HG02642 (cell line): ENCODE results near the gene VCL.
A peak's percentile ranks its signal among the peaks of the same experiment; 100 is the strongest.

Source experiments
- ATAC-seq: cut with Tn5 transposase; IDR thresholded peaks from one replicate; pipeline ENCODE4 v1.9.1; 2021; ENCODE audit warnings: mild to moderate bottlenecking; ENCODE audit not compliant: unreplicated experiment, poor library complexity

VCL gene

GRCh38 chr10:74067373-74068352 is 69.7 kb downstream of the VCL start:
- ATAC-seq = no peak

DNA sequence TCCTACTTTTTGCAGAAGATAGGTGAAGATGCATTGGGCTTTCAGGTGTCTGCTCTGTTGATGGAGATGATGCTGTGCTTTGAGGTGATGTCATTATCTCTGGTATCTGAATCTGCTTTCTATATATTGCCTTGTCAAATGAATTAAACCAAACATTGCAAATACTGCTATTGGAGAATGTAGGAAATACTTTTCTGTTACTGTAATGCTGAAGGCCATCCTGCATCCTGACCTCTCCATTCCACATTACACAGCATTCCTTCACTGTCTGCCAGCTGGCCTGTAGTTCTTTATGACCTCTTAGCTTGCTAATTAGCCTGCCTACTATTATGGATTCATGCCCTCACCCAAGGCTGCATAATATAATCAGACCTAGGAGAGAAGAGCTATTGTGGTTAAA is 73.2 kb downstream of the VCL start:
- ATAC-seq = no peak

DNA sequence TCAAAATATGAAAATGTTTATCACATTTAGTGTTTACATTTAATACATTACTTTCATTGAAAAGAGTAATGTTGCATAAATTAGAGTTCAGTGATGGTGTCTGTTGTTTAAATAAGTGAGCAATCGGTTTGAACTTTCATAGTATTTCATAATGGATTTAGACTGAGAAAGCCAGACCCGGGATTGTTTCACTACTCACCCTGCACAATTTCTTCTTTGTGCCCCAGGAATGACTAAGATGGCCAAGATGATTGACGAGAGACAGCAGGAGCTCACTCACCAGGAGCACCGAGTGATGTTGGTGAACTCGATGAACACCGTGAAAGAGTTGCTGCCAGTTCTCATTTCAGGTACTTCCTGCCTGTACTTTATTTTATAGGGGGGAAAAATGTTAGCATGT is 74.6 kb downstream of the VCL start:
- no peak for ATAC-seq

DNA sequence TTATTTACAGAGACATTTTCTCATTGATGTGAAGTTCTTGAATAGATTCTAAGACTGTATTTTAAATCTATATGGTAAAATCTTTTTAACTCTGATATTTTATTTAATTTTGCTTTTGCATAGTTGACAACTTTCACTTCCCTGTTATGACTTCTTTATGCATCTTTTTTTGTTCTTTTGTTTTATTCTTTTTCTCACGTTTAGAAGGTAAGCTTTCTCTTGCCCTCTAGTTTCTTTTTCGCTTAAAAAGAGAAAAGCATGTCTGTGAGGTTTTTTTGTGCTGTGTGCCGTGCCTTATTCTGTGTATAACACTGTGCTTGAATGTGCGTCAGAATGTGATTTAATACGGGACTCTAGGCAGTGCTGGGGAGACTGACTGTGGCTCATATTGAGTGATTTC is 78.0 kb downstream of the VCL start:
- no peak for ATAC-seq

- no peak for ATAC-seq
Observed at GRCh38 chr10:74076961-74077360, 79.0 kb downstream of the VCL start.

- ATAC-seq = no peak
Observed at GRCh38 chr10:74077416-74077815, 79.5 kb downstream of the VCL start.

GRCh38 chr10:74078037-74078436 is 80.1 kb downstream of the VCL start:
- no peak for ATAC-seq

DNA sequence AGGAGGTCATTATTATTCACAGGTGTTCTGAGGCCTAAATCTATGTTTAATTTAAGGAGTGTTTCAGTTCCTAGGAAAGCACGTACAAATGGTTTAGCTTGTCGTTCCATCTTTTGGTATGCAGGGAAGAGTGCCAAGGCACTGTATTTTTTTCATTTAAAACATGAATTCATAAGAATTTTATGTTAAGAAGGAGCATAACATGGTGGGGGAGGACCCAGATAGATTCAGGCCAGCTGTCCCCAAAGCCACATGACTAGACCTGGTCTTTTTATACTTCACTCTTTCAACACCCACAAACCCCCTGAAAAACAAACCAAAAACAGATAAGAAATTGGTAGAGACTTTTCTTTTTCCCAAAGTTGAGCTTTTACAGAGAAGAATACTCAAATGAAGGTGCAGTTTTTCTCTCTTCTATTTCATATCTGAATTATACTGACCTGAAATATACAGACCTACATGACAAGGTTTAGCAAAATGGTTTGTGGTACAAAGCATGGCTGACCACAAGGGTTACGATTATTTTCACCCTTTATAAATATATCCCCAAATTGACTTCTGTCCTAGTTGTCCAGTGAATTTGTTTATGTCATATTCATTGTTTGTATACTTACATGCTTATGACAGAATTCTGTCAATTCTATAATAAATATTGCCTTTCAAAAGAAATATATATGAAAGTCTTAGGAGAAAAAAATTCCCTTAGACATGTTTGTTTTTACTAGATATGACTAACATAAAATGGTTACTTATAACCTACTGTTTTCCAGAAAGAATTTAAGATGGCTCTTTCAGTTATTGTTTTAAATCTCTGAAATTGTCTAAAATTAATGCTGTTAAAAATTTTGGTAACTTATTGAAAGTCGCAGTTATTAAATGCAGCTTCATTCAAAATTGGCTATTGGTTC is 81.4 kb downstream of the VCL start:
- ATAC-seq = no peak

DNA sequence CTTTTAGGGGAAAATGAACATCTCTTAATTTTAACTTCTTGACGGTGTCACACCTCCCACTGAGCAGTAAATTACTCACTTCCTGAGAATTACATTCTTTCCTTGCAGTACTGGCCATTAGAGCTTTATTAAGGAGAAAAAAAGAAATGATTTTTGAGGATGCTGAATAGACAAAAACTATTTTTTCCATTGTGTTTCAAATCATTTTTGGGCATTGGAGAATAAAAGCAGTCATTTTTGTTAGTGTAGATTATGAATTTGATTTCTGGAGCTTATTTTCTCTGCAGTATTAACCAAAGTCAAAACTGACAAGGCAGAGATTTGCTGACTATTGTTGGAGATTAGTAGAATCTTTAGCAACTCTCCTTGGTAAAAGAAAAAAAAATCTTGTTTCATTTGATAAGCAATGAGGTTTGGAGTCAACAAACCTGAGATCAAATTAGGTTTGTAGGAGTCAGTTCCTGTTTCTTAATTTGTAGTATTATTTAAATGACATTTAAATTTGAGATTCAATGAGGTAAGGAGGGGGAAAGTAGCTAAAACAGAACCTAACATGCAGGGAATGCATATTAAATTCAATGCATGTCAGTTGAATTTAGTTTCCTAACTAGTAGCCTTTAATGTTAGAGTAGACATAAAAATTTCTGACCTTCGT is 82.1 kb downstream of the VCL start:
- no peak for ATAC-seq

DNA sequence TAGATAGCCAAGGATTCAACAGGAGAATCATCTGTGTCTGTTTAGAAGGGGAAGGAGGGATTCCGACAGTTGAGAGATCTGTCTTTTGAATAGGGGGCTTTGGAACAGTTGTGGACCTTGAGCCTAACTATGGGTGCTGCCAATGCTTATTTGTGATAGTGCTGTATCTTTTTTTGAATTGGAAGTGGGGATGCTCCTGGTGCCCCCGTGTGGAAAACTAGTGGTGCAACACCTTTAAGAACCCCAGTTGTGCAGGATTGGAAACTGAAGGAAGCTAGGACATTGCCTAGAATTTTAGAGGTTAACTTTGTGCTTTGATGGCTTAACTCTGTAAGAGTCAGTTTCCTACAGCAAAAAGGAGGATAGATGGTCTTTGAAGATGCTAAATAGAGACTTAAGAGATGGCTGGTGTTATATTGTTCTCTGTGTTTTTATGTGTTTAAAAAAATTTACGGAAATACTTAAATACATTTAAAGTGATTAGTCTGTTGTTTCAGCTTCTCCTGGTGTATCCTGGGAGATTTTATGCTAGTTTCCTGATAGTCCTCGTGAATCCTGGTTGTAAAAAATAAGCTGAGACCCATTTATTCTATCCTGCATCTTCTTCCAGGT is 83.4 kb downstream of the VCL start:
- no peak for ATAC-seq

- no peak for ATAC-seq
Observed at GRCh38 chr10:74081941-74082718, 84.2 kb downstream of the VCL start.

- no peak for ATAC-seq
Observed at GRCh38 chr10:74083304-74083703, 85.4 kb downstream of the VCL start.

DNA sequence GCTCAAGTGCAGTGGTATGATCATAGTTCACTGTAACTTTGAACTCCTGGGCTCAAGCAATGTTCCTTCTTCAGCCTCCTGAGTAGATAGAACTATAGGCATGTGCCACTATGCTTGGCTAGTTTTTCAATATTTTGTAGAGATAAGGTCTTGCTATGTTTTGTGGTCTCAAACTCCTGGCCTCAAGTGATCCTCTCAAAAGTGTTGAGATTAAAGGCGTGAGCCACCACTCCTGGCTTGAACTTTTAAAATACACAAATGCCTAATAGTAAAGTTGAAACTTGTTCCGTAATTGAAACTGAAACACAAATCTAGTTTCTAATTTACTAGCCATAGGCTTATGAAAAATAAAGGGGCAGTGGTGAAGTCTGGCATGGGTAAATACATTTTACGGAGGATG is 87.0 kb downstream of the VCL start:
- ATAC-seq = peak; percentile 71

DNA sequence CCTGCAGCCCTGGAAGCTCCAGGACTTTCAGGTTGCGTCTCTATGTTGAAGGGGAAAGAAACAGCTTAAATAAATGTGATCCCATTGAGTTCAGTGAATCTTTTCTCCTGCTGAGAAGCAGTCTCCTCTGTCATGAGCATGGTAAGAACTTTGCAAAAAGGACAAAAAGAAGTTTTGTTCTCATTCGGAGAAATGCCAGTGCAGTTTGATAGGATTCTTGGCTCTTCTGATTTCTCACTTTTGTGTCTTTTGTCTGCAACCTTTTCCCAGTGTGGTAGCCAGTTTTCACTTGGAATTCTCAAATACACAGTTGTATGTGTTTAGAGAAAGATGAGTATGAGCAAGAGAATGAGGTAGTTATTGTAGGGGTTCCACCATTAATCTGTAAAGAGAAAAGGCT is 88.4 kb downstream of the VCL start:
- ATAC-seq = no peak

DNA sequence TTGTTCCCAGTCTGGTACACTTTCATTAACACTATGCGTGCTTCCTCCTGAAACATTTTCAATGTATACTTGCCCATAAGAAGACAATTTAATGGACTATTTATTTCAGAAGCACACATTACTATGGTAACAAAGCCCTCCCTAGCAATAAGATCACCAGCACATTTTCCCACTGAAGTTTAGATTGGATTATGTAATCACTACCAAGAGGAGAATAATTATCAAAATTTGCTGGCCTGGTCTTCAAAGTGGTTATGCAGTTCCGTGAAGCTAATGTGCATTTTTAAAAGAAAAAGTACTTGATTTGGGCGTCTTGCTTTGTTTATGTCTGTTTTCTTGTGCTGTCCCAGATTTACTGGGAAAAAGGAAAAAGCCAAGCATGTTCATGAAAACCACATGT is 90.8 kb downstream of the VCL start:
- ATAC-seq = no peak

GRCh38 chr10:74092372-74092771 is 94.5 kb downstream of the VCL start:
- ATAC-seq = no peak

DNA sequence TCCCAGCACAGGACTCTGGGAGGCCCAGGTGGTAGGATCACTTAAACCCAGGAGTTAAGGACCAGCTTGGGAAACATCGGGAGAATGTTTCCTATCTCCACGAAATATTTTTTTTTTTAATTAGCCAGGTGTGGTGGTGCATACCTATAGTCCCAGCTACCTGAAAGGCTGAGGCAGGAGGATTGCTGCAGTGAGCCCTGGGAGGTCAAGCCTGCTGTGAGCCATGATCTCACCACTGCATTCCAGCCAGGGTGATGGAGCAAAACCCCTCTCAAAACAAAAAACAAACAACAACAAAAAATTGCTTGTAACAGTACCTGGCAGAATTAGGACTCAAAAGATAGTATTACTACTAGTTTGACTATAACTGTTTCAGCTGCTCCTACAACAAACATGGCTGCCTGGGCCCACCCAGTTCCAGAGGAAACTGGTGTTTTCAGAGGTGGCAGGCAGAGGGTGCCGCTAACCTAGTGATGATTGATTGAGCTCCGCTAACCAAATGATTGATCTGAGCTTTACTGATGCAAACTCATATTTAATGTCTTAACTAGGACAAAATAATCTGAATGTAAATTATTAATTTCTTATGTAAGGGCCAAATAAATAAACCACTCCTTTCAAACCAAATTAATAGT is 95.7 kb downstream of the VCL start:
- no peak for ATAC-seq

DNA sequence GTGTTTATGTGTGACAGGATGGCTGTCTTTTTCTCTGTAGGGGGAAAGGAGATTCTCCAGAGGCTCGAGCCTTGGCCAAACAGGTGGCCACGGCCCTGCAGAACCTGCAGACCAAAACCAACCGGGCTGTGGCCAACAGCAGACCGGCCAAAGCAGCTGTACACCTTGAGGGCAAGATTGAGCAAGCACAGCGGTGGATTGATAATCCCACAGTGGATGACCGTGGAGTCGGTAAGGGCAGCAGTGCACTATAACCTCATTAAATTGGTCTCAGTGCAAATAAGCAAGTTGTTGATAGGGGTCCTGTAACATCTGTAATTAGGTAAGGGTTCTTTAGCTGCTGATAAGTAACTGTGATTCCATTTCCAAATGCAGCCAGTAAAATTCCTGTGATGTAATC is 96.3 kb downstream of the VCL start:
- ATAC-seq = no peak

- ATAC-seq = peak; percentile 88
Observed at GRCh38 chr10:74096777-74097176, 98.9 kb downstream of the VCL start.
